ENCODE results near the gene MPZL3.
"Not testable (repeated sequence)": the region's sequence is repeated elsewhere in the genome, so short reads cannot be mapped to it uniquely, and the experiment has no call there.

The MPZL3 gene

GRCh38 chr11:118193910-118194566 lies 58.1 kb downstream of the MPZL3 start:
- no peak overlapping the region for H3K27ac ChIP-seq
- H3K9me3 ChIP-seq (replicated peaks in 1 of 11): peaks cover 18 to 34% (median 22%) of the 10 kb centered on the region in 11 experiments
- no peak overlapping the region for H3K4me3 ChIP-seq
- no peaks in the 10 kb centered on the region for H3K27me3 ChIP-seq
- TF ChIP-seq Cebpa-rat (IDR thresholded peaks at IDR 0.05): no peak
- H3K36me3 ChIP-seq: peaks cover 0 to 67% (median 0%) of the 10 kb centered on the region in 11 experiments; a peak in 5 of 22 replicates
- H4K20me1 ChIP-seq: no peaks in the 10 kb centered on the region
- peaks cover 0 to 19% (median 7%) of the 10 kb centered on the region in 10 experiments; a peak in 9 of 20 replicates for H3K4me1 ChIP-seq
- H3K4me2 ChIP-seq: no peak overlapping the region; a peak in 1 of 22 replicates
- no peak overlapping the region for H3K9ac ChIP-seq

GRCh38 chr11:118192817-118193216 lies 59.3 kb downstream of the MPZL3 start:
- H4K20me1 ChIP-seq, H3K4me3 ChIP-seq, H3K27me3 ChIP-seq, H3K9ac ChIP-seq, H3K27ac ChIP-seq, H3K4me2 ChIP-seq: not testable (repeated sequence)
- peaks cover 0 to 64% (median 0%) of the 10 kb centered on the region in 11 experiments; a peak in 5 of 22 replicates for H3K36me3 ChIP-seq
- H3K9me3 ChIP-seq (replicated peaks in 1 of 11): peaks cover 18 to 34% (median 22%) of the 10 kb centered on the region in 11 experiments
- H3K4me1 ChIP-seq: peaks cover 0 to 15% (median 2%) of the 10 kb centered on the region in 10 experiments; a peak in 11 of 20 replicates

- H3K4me2 ChIP-seq, H3K9ac ChIP-seq, H3K27me3 ChIP-seq, H3K27ac ChIP-seq, H3K4me3 ChIP-seq, H4K20me1 ChIP-seq: not testable (repeated sequence)
- H3K4me1 ChIP-seq: peaks cover 0 to 33% (median 20%) of the 10 kb centered on the region in 10 experiments; a peak in 15 of 20 replicates
- peaks cover 0 to 46% (median 0%) of the 10 kb centered on the region in 11 experiments; a peak in 5 of 22 replicates for H3K36me3 ChIP-seq
- peaks cover 18 to 34% (median 22%) of the 10 kb centered on the region in 11 experiments for H3K9me3 ChIP-seq (replicated peaks in 1 of 11)
Observed at GRCh38 chr11:118190942-118191506, 61.1 kb downstream of the MPZL3 start.

GRCh38 chr11:118186346-118187107 lies 65.6 kb downstream of the MPZL3 start:
- no peaks in the 10 kb centered on the region for H3K27me3 ChIP-seq
- H3K36me3 ChIP-seq: peaks cover 0 to under 1% (median 0%) of the 10 kb centered on the region in 11 experiments; a peak in 1 of 22 replicates
- H3K4me3 ChIP-seq: peak overlapping the region in 3 of 10 experiments; percentile 1 to 27 (median 16); a peak in 1 of 20 replicates
- H3K9me3 ChIP-seq (replicated peaks in 1 of 11): peaks cover 2 to 9% (median 4%) of the 10 kb centered on the region in 11 experiments; a peak in 19 of 22 replicates
- peaks cover 0 to 54% (median 33%) of the 10 kb centered on the region in 10 experiments; a peak in 17 of 20 replicates for H3K4me1 ChIP-seq
- H3K4me2 ChIP-seq: peak overlapping the region in 9 of 11 experiments; percentile 20 to 91 (median 77); a peak in 17 of 22 replicates
- peak overlapping the region in 4 of 11 experiments; percentile 31 to 51 (median 38); a peak in 4 of 22 replicates for H3K27ac ChIP-seq
- H4K20me1 ChIP-seq: no peaks in the 10 kb centered on the region
- H3K9ac ChIP-seq: no peak overlapping the region
- no peak for TF ChIP-seq Cebpa-rat (IDR thresholded peaks at IDR 0.05)

- H3K9ac ChIP-seq: no peak overlapping the region
- H3K4me1 ChIP-seq: peaks cover 8 to 66% (median 45%) of the 10 kb centered on the region in 10 experiments
- H3K4me2 ChIP-seq: peak overlapping the region in 5 of 11 experiments; percentile 77 to 91 (median 80); a peak in 10 of 22 replicates
- H3K36me3 ChIP-seq: no peaks in the 10 kb centered on the region
- no peak overlapping the region for H3K4me3 ChIP-seq
- no peaks in the 10 kb centered on the region for H4K20me1 ChIP-seq
- H3K27me3 ChIP-seq: no peaks in the 10 kb centered on the region
- no peak for TF ChIP-seq Cebpa-rat (IDR thresholded peaks at IDR 0.05)
- H3K9me3 ChIP-seq (replicated peaks in 1 of 11): no peaks in the 10 kb centered on the region
- H3K27ac ChIP-seq: no peak overlapping the region
Observed at GRCh38 chr11:118184784-118185579, 67.2 kb downstream of the MPZL3 start.

GRCh38 chr11:118183691-118184090 lies 68.5 kb downstream of the MPZL3 start:
- not testable (repeated sequence) for H4K20me1 ChIP-seq
- Histone ChIP-seq H3K4me1 (peaks cover 11 to 69% (median 47%) of the 10 kb centered on the region in 10 experiments), H3K4me2 (peak overlapping the region in 5 of 11 experiments; percentile 3 to 83 (median 77); a peak in 8 of 22 replicates)

GRCh38 chr11:118180300-118180703 lies 71.9 kb downstream of the MPZL3 start:
- H3K9ac ChIP-seq: peak overlapping the region in 6 of 11 experiments; percentile 11 to 54 (median 29); a peak in 7 of 22 replicates
- no peaks in the 10 kb centered on the region for H3K9me3 ChIP-seq (replicated peaks in 1 of 11)
- H3K4me3 ChIP-seq: no peak overlapping the region
- peak overlapping the region in 4 of 11 experiments; percentile 3 to 43 (median 34); a peak in 3 of 22 replicates for H3K27ac ChIP-seq
- H3K36me3 ChIP-seq: no peaks in the 10 kb centered on the region
- H3K4me1 ChIP-seq: peaks cover 23 to 56% (median 37%) of the 10 kb centered on the region in 10 experiments
- no peaks in the 10 kb centered on the region for H3K27me3 ChIP-seq
- no peaks in the 10 kb centered on the region for H4K20me1 ChIP-seq
- no peak for TF ChIP-seq Cebpa-rat (IDR thresholded peaks at IDR 0.05)
- H3K4me2 ChIP-seq: peak overlapping the region; percentile 54 to 77 (median 62)

More at GRCh38 chr11:118183691-118184090, 68.5 kb downstream of the MPZL3 start:
- not testable (repeated sequence) for H3K9me3 ChIP-seq (replicated peaks in 1 of 11); H3K9ac ChIP-seq; H3K27ac ChIP-seq; H3K36me3 ChIP-seq; H3K27me3 ChIP-seq; H3K4me3 ChIP-seq

GRCh38 chr11:118176778-118177134 lies 75.4 kb downstream of the MPZL3 start:
- H3K9ac ChIP-seq: no peak overlapping the region
- no peak for TF ChIP-seq Cebpa-rat (IDR thresholded peaks at IDR 0.05)
- H3K27ac ChIP-seq: no peak overlapping the region
- no peaks in the 10 kb centered on the region for H3K36me3 ChIP-seq
- no peak overlapping the region for H3K4me3 ChIP-seq
- H4K20me1 ChIP-seq: no peaks in the 10 kb centered on the region
- peaks cover 19 to 34% (median 29%) of the 10 kb centered on the region in 10 experiments for H3K4me1 ChIP-seq
- H3K9me3 ChIP-seq (replicated peaks in 1 of 11): no peaks in the 10 kb centered on the region
- H3K27me3 ChIP-seq: no peaks in the 10 kb centered on the region
- H3K4me2 ChIP-seq: peak overlapping the region in 8 of 11 experiments; percentile 36 to 80 (median 64); a peak in 12 of 22 replicates

All from BLaER1 treated with 17β-estradiol and CSF1 and Interleukin-3, amounts not matched to agents 10 nM and 100 nM (cell line).